Measurements from ENCODE around the gene WDR5B. TPM values are rescaled to one million over a fixed set of nuclear protein-coding genes. Genes with fewer than 3 reads are reported as not detected.

Gene WDR5B
- total and polyA plus RNA-seq, 5 experiments from 2014 or later, result 1.2 to 12.7 (median 2.2) TPM

- no peaks in the 10 kb centered on the region for H3K9me3 Mint-ChIP-seq
- H3K27ac Mint-ChIP-seq, result peak overlapping the region in 4 of 10 donors; percentile 36 to 77 (median 44)
- POLR2A ChIA-PET, result interaction anchor here (1.3 kb wide), 1 partner anchor 10 kb away, joined by 4 read pairs; the partner anchor contains the start of gene WDR5B
- no peak for DNase-seq
- peaks cover 7 to 17% (median 12%) of the 10 kb centered on the region in 4 donors for H3K4me1 Mint-ChIP-seq
- H3K4me3 Mint-ChIP-seq, result no peak overlapping the region
- no peaks in the 10 kb centered on the region for H3K27me3 Mint-ChIP-seq
- no peak for ATAC-seq
- peaks cover 5 to 80% (median 22%) of the 10 kb centered on the region in 3 donors for H3K36me3 Mint-ChIP-seq
These were observed 9.7 kb downstream of the WDR5B start for GRCh38 chr3:122406198-122406597.

- Mint-ChIP-seq H3K27me3 (no peaks in the 10 kb centered on the region), H3K36me3 (peaks cover 5 to 73% (median 21%) of the 10 kb centered on the region in 3 donors), H3K9me3 (no peaks in the 10 kb centered on the region), H3K4me1 (peaks cover 4 to 12% (median 10%) of the 10 kb centered on the region in 4 donors), H3K4me3 (no peak overlapping the region), H3K27ac (no peak overlapping the region)
- DNase-seq (no peak), ATAC-seq (no peak)
- POLR2A ChIA-PET, result no interaction called here
These were observed 10.8 kb downstream of the WDR5B start for GRCh38 chr3:122405015-122405414.

GRCh38 chr3:122403489-122403888 lies 12.4 kb downstream of the WDR5B start:
- Mint-ChIP-seq H3K27me3 (no peaks in the 10 kb centered on the region), H3K27ac (peak overlapping the region in 1 of 10 donors; percentile 49), H3K4me3 (no peak overlapping the region), H3K9me3 (no peaks in the 10 kb centered on the region), H3K36me3 (peaks cover 5 to 62% (median 15%) of the 10 kb centered on the region in 3 donors), H3K4me1 (peaks cover 0 to 6% (median 2%) of the 10 kb centered on the region in 4 donors)
- ATAC-seq (no peak), DNase-seq (no peak)
- POLR2A ChIA-PET, result no interaction called here

GRCh38 chr3:122398920-122399319 lies 16.9 kb downstream of the WDR5B start:
- no peak for ATAC-seq
- DNase-seq, result no peak
- Mint-ChIP-seq H3K36me3 (peaks cover 4 to 32% (median 5%) of the 10 kb centered on the region in 3 donors), H3K4me3 (no peak overlapping the region), H3K27ac (peak overlapping the region in 1 of 10 donors; percentile 48), H3K9me3 (no peaks in the 10 kb centered on the region), H3K27me3 (no peaks in the 10 kb centered on the region), H3K4me1 (peaks cover 1 to 6% (median 4%) of the 10 kb centered on the region in 4 donors)
- POLR2A ChIA-PET, result no interaction called here

GRCh38 chr3:122397201-122397600 lies 18.7 kb downstream of the WDR5B start:
- H3K4me1 Mint-ChIP-seq, result peaks cover 4 to 11% (median 4%) of the 10 kb centered on the region in 4 donors
- no peak overlapping the region for H3K4me3 Mint-ChIP-seq
- POLR2A ChIA-PET, result no interaction called here
- H3K9me3 Mint-ChIP-seq, result no peaks in the 10 kb centered on the region
- H3K27ac Mint-ChIP-seq, result peak overlapping the region in 2 of 10 donors; percentile 13 to 70
- no peaks in the 10 kb centered on the region for H3K27me3 Mint-ChIP-seq
- no peak for DNase-seq
- peaks cover 0 to 24% (median 0%) of the 10 kb centered on the region in 3 donors for H3K36me3 Mint-ChIP-seq
- no peak for ATAC-seq

- POLR2A ChIA-PET, result no interaction called here
- Mint-ChIP-seq H3K27me3 (no peaks in the 10 kb centered on the region), H3K9me3 (no peaks in the 10 kb centered on the region), H3K36me3 (peaks cover 0 to 24% (median 0%) of the 10 kb centered on the region in 3 donors), H3K4me1 (peaks cover 4 to 16% (median 4%) of the 10 kb centered on the region in 4 donors), H3K27ac (peak overlapping the region in 1 of 10 donors; percentile 50), H3K4me3 (no peak overlapping the region)
- ATAC-seq, result no peak
- no peak for DNase-seq
These were observed 19.4 kb downstream of the WDR5B start for GRCh38 chr3:122396511-122396910.

- Mint-ChIP-seq H3K4me3 (no peak overlapping the region), H3K27ac (no peak overlapping the region), H3K36me3 (peaks cover 0 to 24% (median 0%) of the 10 kb centered on the region in 3 donors), H3K27me3 (no peaks in the 10 kb centered on the region), H3K4me1 (peaks cover 2 to 11% (median 4%) of the 10 kb centered on the region in 4 donors), H3K9me3 (no peaks in the 10 kb centered on the region)
- POLR2A ChIA-PET, result no interaction called here
- no peak for ATAC-seq
- DNase-seq, result no peak
These were observed 20.3 kb downstream of the WDR5B start for GRCh38 chr3:122395582-122395981.

GRCh38 chr3:122394173-122394572 lies 21.7 kb downstream of the WDR5B start:
- Mint-ChIP-seq H3K9me3 (no peaks in the 10 kb centered on the region), H3K4me1 (peaks cover 2 to 11% (median 5%) of the 10 kb centered on the region in 4 donors), H3K4me3 (no peak overlapping the region), H3K27ac (peak overlapping the region in 2 of 10 donors; percentile 38 to 56), H3K36me3 (peaks cover 0 to 21% (median 0%) of the 10 kb centered on the region in 3 donors), H3K27me3 (no peaks in the 10 kb centered on the region)
- ATAC-seq, result no peak
- DNase-seq, result no peak
- POLR2A ChIA-PET, result interaction anchor here (3.2 kb wide), 1 partner anchor 10 kb away, joined by 23 read pairs; the partner anchor contains the start of genes FAM162A and MIX23

- peak in 5 of 10 donors; percentile 9 to 60 (median 46) for DNase-seq
- peaks cover 6 to 15% (median 10%) of the 10 kb centered on the region in 4 donors for H3K4me1 Mint-ChIP-seq
These were observed 22.7 kb downstream of the WDR5B start for GRCh38 chr3:122392868-122393844.

GRCh38 chr3:122391681-122392446 lies 24.0 kb downstream of the WDR5B start:
- POLR2A ChIA-PET, result interaction anchor here (3.2 kb wide), 1 partner anchor 8 kb away, joined by 23 read pairs; the partner anchor contains the start of genes FAM162A and MIX23
- Mint-ChIP-seq H3K36me3 (peaks cover 0 to 30% (median 0%) of the 10 kb centered on the region in 3 donors), H3K27ac (peak overlapping the region in 2 of 10 donors; percentile 33 to 52), H3K4me3 (no peak overlapping the region), H3K4me1 (peaks cover 12 to 24% (median 20%) of the 10 kb centered on the region in 4 donors), H3K27me3 (no peaks in the 10 kb centered on the region), H3K9me3 (no peaks in the 10 kb centered on the region)
- no peak for DNase-seq
- no peak for ATAC-seq

More at GRCh38 chr3:122392868-122393844, 22.7 kb downstream of the WDR5B start:
- POLR2A ChIA-PET, result interaction anchor here (0.7 to 3.2 kb wide), 2 partner anchors 9 to 171 kb away, joined by 3 to 23 read pairs; partner anchors contain the start of genes FAM162A and MIX23
- Mint-ChIP-seq H3K9me3 (no peaks in the 10 kb centered on the region), H3K27ac (peak overlapping the region in 1 of 10 donors; percentile 43), H3K36me3 (peaks cover 0 to 25% (median 0%) of the 10 kb centered on the region in 3 donors), H3K27me3 (no peaks in the 10 kb centered on the region), H3K4me3 (no peak overlapping the region)
- ATAC-seq, result peak; percentile 52 to 56

GRCh38 chr3:122390665-122391064 lies 25.2 kb downstream of the WDR5B start:
- DNase-seq (no peak), ATAC-seq (no peak)
- no peak overlapping the region for H3K27ac Mint-ChIP-seq
- H3K27me3 Mint-ChIP-seq, result no peaks in the 10 kb centered on the region
- POLR2A ChIA-PET, result no interaction called here
- H3K9me3 Mint-ChIP-seq, result no peaks in the 10 kb centered on the region
- H3K36me3 Mint-ChIP-seq, result peaks cover 0 to 36% (median 0%) of the 10 kb centered on the region in 3 donors
- H3K4me3 Mint-ChIP-seq, result no peak overlapping the region
- H3K4me1 Mint-ChIP-seq, result peaks cover 15 to 33% (median 25%) of the 10 kb centered on the region in 4 donors

- no peak overlapping the region for H3K4me3 Mint-ChIP-seq
These were observed 26.0 kb downstream of the WDR5B start for GRCh38 chr3:122389892-122390291.

More at GRCh38 chr3:122389892-122390291, 26.0 kb downstream of the WDR5B start:
- peaks cover 0 to 32% (median 0%) of the 10 kb centered on the region in 3 donors for H3K36me3 Mint-ChIP-seq
- H3K27me3 Mint-ChIP-seq, result no peaks in the 10 kb centered on the region
- POLR2A ChIA-PET, result interaction anchor here (1.1 kb wide), 1 partner anchor 27 kb away, joined by 5 read pairs; no protein-coding TSS in a partner anchor
- peak overlapping the region in 2 of 10 donors; percentile 19 to 64 for H3K27ac Mint-ChIP-seq
- no peaks in the 10 kb centered on the region for H3K9me3 Mint-ChIP-seq
- no peak for ATAC-seq
- peaks cover 15 to 38% (median 30%) of the 10 kb centered on the region in 4 donors for H3K4me1 Mint-ChIP-seq
- no peak for DNase-seq
